Activated CD4-positive, alpha-beta T cell treated with anti-CD3 and anti-CD28 coated beads, Interleukin-2, Interleukin-6, amounts not matched to agents 100 ng/mL and 50 ng/mL, durations not matched to agents 16 hours and 8 hours (primary cell): Measurements from ENCODE around the gene TOMM34.
A peak's percentile ranks its signal among the peaks of the same experiment; 100 is the strongest.

Experiments used
- DNase-seq: peaks from one replicate; pipeline ENCODE4 v3.0.0-alpha.2; 2020

TOMM34 gene

GRCh38 chr20:44960103-44960852, at the start of gene TOMM34:
Gene TOMM34 (minus strand): TSS chr20:44960397. CDS start chr20:44960333, 64 bp downstream.
- peak; percentile 97 for DNase-seq

GRCh38 chr20:45008521-45009049, 48.4 kb upstream of the TOMM34 start:
- DNase-seq: no peak

- no peak for DNase-seq
Observed at GRCh38 chr20:44997668-44998067, 37.5 kb upstream of the TOMM34 start.

GRCh38 chr20:44997171-44997570, 37.0 kb upstream of the TOMM34 start:
- DNase-seq: no peak

GRCh38 chr20:44993343-44993742, 33.1 kb upstream of the TOMM34 start:
- DNase-seq: peak; percentile 58

GRCh38 chr20:44990957-44991356, 30.8 kb upstream of the TOMM34 start:
- DNase-seq: no peak

- peak; percentile 80 for DNase-seq
Observed at GRCh38 chr20:44990425-44990824, 30.2 kb upstream of the TOMM34 start.

- DNase-seq: no peak
Observed at GRCh38 chr20:44988631-44989171, 28.5 kb upstream of the TOMM34 start.

- no peak for DNase-seq
Observed at GRCh38 chr20:44983093-44983674, 23.0 kb upstream of the TOMM34 start.

GRCh38 chr20:44981736-44982406, 21.7 kb upstream of the TOMM34 start:
- DNase-seq: no peak

- peak; percentile 74 for DNase-seq
Observed at GRCh38 chr20:44979090-44979621, 19.0 kb upstream of the TOMM34 start.

- no peak for DNase-seq
Observed at GRCh38 chr20:44976698-44977097, 16.5 kb upstream of the TOMM34 start.

- DNase-seq: no peak
Observed at GRCh38 chr20:44973053-44973452, 12.9 kb upstream of the TOMM34 start.

GRCh38 chr20:44970243-44970757, 10.1 kb upstream of the TOMM34 start:
- no peak for DNase-seq

- peak; percentile 55 for DNase-seq
Observed at GRCh38 chr20:44969300-44969894, 9.2 kb upstream of the TOMM34 start.

- peak; percentile 69 for DNase-seq
Observed at GRCh38 chr20:44967207-44967807, 7.1 kb upstream of the TOMM34 start.

GRCh38 chr20:44966030-44966961, 6.1 kb upstream of the TOMM34 start, which contains the start of gene STK4:
Gene STK4 (plus strand): TSS chr20:44966512. CDS start chr20:44966569, 57 bp downstream.
- peak; percentile 98 for DNase-seq

- DNase-seq: no peak
Observed at GRCh38 chr20:44965651-44966029, 5.4 kb upstream of the TOMM34 start.

GRCh38 chr20:44963325-44964215, 3.4 kb upstream of the TOMM34 start:
- DNase-seq: peak; percentile 30

- peak; percentile 21 for DNase-seq
Observed at GRCh38 chr20:44962483-44962882, 2.3 kb upstream of the TOMM34 start.
